Measurements from ENCODE around the gene FAM131B.
A peak's percentile ranks its signal among the peaks of the same experiment; 100 is the strongest.

Gene FAM131B

DNA sequence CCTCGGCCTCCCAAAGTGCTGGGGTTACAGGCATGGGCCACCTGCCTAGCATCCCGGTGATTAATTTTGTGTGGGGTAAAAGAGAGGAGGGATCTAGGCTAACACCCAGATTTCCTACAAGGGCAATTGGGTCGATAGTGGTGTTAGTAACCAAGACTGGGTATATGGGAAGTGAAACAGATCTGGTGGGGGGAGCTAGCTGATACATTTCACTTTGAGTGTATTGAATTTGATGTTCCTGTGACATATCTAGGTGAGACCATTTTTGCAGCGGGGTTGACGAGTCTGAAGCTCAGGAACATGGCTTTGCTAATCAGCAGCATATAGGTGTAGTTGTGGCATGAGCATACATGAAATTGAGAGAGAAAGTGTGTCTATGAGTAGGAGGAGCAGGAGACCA is 34.6 kb downstream of the FAM131B start:
- no peak for TF ChIP-seq ZBTB7A (IDR thresholded peaks at IDR 0.05; ENCODE audit: low read depth)
- TF ChIP-seq, protein P1, sequence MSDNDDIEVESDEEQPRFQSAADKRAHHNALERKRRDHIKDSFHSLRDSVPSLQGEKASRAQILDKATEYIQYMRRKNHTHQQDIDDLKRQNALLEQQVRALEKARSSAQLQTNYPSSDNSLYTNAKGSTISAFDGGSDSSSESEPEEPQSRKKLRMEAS (IDR thresholded peaks at IDR 0.05), result no peak
- TF ChIP-seq EGR1 (IDR thresholded peaks at IDR 0.05), result no peak

DNA sequence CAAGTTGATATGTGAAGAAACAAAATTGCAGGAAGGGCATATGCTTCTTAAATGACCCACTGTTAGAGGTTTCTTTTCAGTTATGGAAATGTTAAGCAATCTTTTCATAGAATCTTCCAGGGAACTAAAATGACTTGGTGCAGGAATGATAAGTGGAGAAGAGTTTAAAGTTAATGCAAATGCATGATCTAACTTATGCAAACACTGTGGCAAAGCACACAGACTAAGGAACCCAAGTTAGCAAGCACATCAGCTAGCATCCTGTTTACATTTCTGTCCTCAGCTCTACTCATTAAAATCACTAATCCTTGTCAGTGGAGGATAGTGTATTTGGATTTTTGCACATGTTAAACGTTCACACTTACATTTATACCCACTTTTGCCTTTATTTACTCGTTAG is 37.3 kb downstream of the FAM131B start:
- TF ChIP-seq RAD21 (IDR thresholded peaks at IDR 0.05; ENCODE audit: low read depth) (no peak), TAF1 (IDR thresholded peaks at IDR 0.05; ENCODE audit: low read depth) (no peak), NFIC (IDR thresholded peaks at IDR 0.05) (no peak), TCF12 (IDR thresholded peaks at IDR 0.05; ENCODE audit: low read depth) (no peak), CEBPB (IDR thresholded peaks at IDR 0.05) (no peak), EP300 (IDR thresholded peaks at IDR 0.05; ENCODE audit: borderline replicate concordance) (no peak), FOXM1 (IDR thresholded peaks at IDR 0.05; ENCODE audit: borderline replicate concordance, low read depth) (no peak), ZBTB7A (IDR thresholded peaks at IDR 0.05; ENCODE audit: low read depth) (no peak)
- TF ChIP-seq, protein P2, sequence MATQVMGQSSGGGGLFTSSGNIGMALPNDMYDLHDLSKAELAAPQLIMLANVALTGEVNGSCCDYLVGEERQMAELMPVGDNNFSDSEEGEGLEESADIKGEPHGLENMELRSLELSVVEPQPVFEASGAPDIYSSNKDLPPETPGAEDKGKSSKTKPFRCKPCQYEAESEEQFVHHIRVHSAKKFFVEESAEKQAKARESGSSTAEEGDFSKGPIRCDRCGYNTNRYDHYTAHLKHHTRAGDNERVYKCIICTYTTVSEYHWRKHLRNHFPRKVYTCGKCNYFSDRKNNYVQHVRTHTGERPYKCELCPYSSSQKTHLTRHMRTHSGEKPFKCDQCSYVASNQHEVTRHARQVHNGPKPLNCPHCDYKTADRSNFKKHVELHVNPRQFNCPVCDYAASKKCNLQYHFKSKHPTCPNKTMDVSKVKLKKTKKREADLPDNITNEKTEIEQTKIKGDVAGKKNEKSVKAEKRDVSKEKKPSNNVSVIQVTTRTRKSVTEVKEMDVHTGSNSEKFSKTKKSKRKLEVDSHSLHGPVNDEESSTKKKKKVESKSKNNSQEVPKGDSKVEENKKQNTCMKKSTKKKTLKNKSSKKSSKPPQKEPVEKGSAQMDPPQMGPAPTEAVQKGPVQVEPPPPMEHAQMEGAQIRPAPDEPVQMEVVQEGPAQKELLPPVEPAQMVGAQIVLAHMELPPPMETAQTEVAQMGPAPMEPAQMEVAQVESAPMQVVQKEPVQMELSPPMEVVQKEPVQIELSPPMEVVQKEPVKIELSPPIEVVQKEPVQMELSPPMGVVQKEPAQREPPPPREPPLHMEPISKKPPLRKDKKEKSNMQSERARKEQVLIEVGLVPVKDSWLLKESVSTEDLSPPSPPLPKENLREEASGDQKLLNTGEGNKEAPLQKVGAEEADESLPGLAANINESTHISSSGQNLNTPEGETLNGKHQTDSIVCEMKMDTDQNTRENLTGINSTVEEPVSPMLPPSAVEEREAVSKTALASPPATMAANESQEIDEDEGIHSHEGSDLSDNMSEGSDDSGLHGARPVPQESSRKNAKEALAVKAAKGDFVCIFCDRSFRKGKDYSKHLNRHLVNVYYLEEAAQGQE (IDR thresholded peaks at IDR 0.05; ENCODE audit: low read depth), result no peak
- TF ChIP-seq, protein P3, sequence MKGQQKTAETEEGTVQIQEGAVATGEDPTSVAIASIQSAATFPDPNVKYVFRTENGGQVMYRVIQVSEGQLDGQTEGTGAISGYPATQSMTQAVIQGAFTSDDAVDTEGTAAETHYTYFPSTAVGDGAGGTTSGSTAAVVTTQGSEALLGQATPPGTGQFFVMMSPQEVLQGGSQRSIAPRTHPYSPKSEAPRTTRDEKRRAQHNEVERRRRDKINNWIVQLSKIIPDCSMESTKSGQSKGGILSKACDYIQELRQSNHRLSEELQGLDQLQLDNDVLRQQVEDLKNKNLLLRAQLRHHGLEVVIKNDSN (IDR thresholded peaks at IDR 0.05), result no peak

DNA sequence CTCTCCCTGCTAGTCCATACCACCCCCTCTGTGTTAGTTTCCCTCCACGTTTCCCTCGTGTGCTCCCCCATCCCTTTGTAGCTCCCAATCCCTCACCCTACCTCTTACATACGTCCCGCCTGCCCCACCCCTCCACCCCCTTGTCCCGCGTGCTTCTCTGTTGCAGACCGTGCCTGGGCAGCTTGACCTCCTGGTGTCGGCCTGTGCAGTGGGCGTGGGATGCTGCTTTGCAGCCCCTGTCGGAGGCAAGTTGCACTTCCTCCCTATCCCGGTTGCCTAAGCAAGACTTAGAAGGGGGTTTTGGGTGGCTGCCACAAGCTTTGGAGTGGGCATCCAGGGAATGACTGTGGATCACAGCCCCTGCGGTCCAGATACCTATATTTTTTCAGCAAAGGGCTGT is 38.9 kb downstream of the FAM131B start:
- TF ChIP-seq CEBPB (IDR thresholded peaks at IDR 0.05), result no peak
- TF ChIP-seq, protein P3 (IDR thresholded peaks at IDR 0.05), result no peak
- TF ChIP-seq YY1 (IDR thresholded peaks at IDR 0.05; ENCODE audit: low read depth), result no peak
- TF ChIP-seq TCF12 (IDR thresholded peaks at IDR 0.05; ENCODE audit: low read depth), result no peak
- no peak for TF ChIP-seq TEAD4 (IDR thresholded peaks at IDR 0.05)
- TF ChIP-seq EGR1 (IDR thresholded peaks at IDR 0.05), result no peak
- TF ChIP-seq, protein P2 (IDR thresholded peaks at IDR 0.05; ENCODE audit: low read depth), result no peak

DNA sequence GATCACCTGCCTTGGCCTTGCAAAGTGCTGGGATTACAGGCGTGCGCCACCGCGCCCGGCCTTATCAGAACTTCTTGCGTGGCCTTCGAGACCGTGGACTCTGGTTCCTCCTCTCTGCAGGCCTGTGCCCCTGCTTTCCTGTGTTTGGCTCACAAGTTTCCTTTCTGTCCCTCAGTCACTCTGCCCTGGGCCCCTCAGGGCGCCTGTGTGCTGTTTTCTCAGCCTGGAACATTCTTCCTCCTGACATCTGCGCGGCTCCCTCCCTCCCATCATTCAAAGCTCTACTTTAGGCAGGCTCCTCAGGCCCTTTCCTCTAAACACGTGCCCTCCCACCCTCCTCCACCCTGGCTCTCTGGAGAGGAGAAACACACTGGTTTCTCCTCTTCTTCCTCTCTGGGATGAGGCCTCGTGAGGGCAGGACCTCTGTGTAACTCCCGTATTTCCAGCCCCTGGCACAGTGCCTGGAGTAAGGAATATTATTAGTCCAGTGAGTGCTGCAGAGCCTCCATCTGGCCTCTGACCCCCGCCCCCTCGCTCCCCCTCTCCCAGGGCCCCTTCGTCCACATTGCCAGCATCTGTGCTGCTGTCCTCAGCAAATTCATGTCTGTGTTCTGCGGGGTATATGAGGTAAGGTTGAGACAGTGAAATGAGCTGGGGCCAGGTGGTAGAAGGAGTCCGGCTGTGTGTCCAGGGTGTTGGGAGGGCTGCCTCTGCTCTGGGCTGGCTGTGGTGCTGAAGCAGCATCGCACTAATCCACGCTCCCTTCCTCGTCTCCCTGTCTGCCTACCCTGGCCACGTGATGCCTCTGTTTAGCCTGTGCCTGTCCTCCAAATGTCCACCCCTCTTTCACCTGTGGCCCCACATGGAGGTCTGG is 39.5 kb downstream of the FAM131B start:
- TF ChIP-seq RAD21 (IDR thresholded peaks at IDR 0.05; ENCODE audit: low read depth), result no peak
- TF ChIP-seq, protein P3 (IDR thresholded peaks at IDR 0.05), result no peak

DNA sequence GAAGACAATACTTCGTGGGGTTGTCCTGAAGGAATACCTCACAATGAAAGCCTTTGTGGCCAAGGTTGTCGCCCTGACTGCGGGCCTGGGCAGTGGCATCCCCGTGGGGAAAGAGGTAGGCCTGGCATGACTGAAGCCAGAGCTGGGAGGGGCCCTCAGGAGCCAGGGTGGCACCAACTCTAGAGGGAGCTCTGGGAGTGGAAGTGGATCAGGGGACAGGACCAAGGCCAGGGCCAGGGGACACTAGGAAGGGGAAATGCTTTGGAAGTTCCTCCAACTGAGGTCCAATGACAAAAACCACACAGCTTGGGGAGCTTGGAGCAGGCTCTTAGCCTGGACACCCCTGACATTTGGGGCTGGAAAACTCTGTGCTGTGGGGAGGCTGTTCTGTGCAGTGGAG is 40.8 kb downstream of the FAM131B start:
- TF ChIP-seq, protein P2 (IDR thresholded peaks at IDR 0.05; ENCODE audit: low read depth), result peak; percentile 67
- peak; percentile 76 for TF ChIP-seq RAD21 (IDR thresholded peaks at IDR 0.05; ENCODE audit: low read depth)
- TF ChIP-seq NFIC (IDR thresholded peaks at IDR 0.05), result no peak
- no peak for TF ChIP-seq ZBTB7A (IDR thresholded peaks at IDR 0.05; ENCODE audit: low read depth)
